ENCODE results near the gene CHI3L1. TPM values are rescaled to one million over a fixed set of nuclear protein-coding genes. Genes with fewer than 3 reads are reported as not detected.
A peak's percentile ranks its signal among the peaks of the same experiment; 100 is the strongest.

The CHI3L1 gene
- total and polyA plus RNA-seq, 2 experiments from 2014 or later: 8.4 to 21.8 TPM

GRCh38 chr1:203152158-203153034 lies 34.1 kb downstream of the CHI3L1 start:
- peak overlapping the region; percentile 82 for H3K27ac ChIP-seq
- TF ChIP-seq CTCF (IDR thresholded peaks at IDR 0.05; ENCODE audit: poor library complexity): no peak
- no peak for TF ChIP-seq EZH2 (IDR thresholded peaks at IDR 0.05; ENCODE audit: borderline replicate concordance)
- no peak for TF ChIP-seq EZH2phosphoT487 (IDR thresholded peaks at IDR 0.05; ENCODE audit: low read depth, severe bottlenecking, unreplicated experiment)
- DNase-seq (ENCODE audit: low spot score): peak; percentile 46
- H3K79me2 ChIP-seq: no peaks in the 10 kb centered on the region
- H3K4me3 ChIP-seq: no peak overlapping the region
- no peak overlapping the region for H3K4me2 ChIP-seq
- no peaks in the 10 kb centered on the region for H3K9me2 ChIP-seq (replicated peaks; ENCODE audit: insufficient read depth)
- WGBS (ENCODE audit: low lambda C conversion rate, missing lambda C conversion rate): 56% methylated on average over 10 of the region's 10 CpGs
- H3K4me1 ChIP-seq (ENCODE audit: insufficient read depth): peaks cover 44% of the 10 kb centered on the region
- H3K9me3 ChIP-seq (ENCODE audit: low read depth): no peaks in the 10 kb centered on the region
- no peaks in the 10 kb centered on the region for H3K27me3 ChIP-seq
- H2AFZ ChIP-seq: no peak overlapping the region
- H4K20me1 ChIP-seq (ENCODE audit: insufficient read depth, poor library complexity, severe bottlenecking): no peaks in the 10 kb centered on the region
- H3K36me3 ChIP-seq (replicated peaks; ENCODE audit: insufficient read depth, low read depth): no peaks in the 10 kb centered on the region

- Histone ChIP-seq H3K27ac (peak overlapping the region; percentile 82), H4K20me1 (ENCODE audit: insufficient read depth, poor library complexity, severe bottlenecking) (no peaks in the 10 kb centered on the region), H3K9me3 (ENCODE audit: low read depth) (no peaks in the 10 kb centered on the region), H3K36me3 (replicated peaks; ENCODE audit: insufficient read depth, low read depth) (no peaks in the 10 kb centered on the region), H3K4me2 (no peak overlapping the region), H3K4me1 (ENCODE audit: insufficient read depth) (peaks cover 37% of the 10 kb centered on the region), H3K9me2 (replicated peaks; ENCODE audit: insufficient read depth) (no peaks in the 10 kb centered on the region), H3K4me3 (no peak overlapping the region), H3K27me3 (no peaks in the 10 kb centered on the region), H2AFZ (no peak overlapping the region), H3K79me2 (no peaks in the 10 kb centered on the region)
- TF ChIP-seq CTCF (IDR thresholded peaks at IDR 0.05; ENCODE audit: poor library complexity) (no peak), EZH2phosphoT487 (IDR thresholded peaks at IDR 0.05; ENCODE audit: low read depth, severe bottlenecking, unreplicated experiment) (no peak), EZH2 (IDR thresholded peaks at IDR 0.05; ENCODE audit: borderline replicate concordance) (no peak)
- WGBS (ENCODE audit: low lambda C conversion rate, missing lambda C conversion rate): 62% methylated on average over 9 of the region's 9 CpGs
- no peak for DNase-seq (ENCODE audit: low spot score)
These were observed 34.9 kb downstream of the CHI3L1 start for GRCh38 chr1:203151362-203152157.

- Histone ChIP-seq H3K36me3 (replicated peaks; ENCODE audit: insufficient read depth, low read depth) (no peaks in the 10 kb centered on the region), H3K79me2 (no peaks in the 10 kb centered on the region), H2AFZ (no peak overlapping the region), H4K20me1 (ENCODE audit: insufficient read depth, poor library complexity, severe bottlenecking) (no peaks in the 10 kb centered on the region), H3K4me1 (ENCODE audit: insufficient read depth) (peaks cover 28% of the 10 kb centered on the region), H3K4me2 (no peak overlapping the region), H3K9me2 (replicated peaks; ENCODE audit: insufficient read depth) (no peaks in the 10 kb centered on the region), H3K27me3 (no peaks in the 10 kb centered on the region), H3K9me3 (ENCODE audit: low read depth) (no peaks in the 10 kb centered on the region), H3K27ac (no peak overlapping the region), H3K4me3 (no peak overlapping the region)
- no peak for DNase-seq (ENCODE audit: low spot score)
- 82% methylated on average over 9 of the region's 9 CpGs for WGBS (ENCODE audit: low lambda C conversion rate, missing lambda C conversion rate)
- TF ChIP-seq CTCF (IDR thresholded peaks at IDR 0.05; ENCODE audit: poor library complexity) (no peak), EZH2 (IDR thresholded peaks at IDR 0.05; ENCODE audit: borderline replicate concordance) (no peak), EZH2phosphoT487 (IDR thresholded peaks at IDR 0.05; ENCODE audit: low read depth, severe bottlenecking, unreplicated experiment) (no peak)
These were observed 35.8 kb downstream of the CHI3L1 start for GRCh38 chr1:203150511-203151297.
